Keratinocyte (primary cell): Measurements from ENCODE around the gene TMEM38A.

Experiments used
- EZH2 ChIP-seq: IDR thresholded peaks from one replicate; pipeline ENCODE4 v1.6.1; 2012; ENCODE audit warnings: inconsistent platforms, mild to moderate bottlenecking, low read length, moderate library complexity
- TF ChIP-seq, protein P1 (sequence below), 3 experiments: IDR thresholded peaks in 1 of 3; conservative IDR thresholded peaks in 1 of 3; optimal IDR thresholded peaks in 1 of 3; 2 replicates in 2 of 3; 3 replicates in 1 of 3; pipeline versions ENCODE3 to v1.5.1; 2011; ENCODE audit warnings: low read length in 3 of 3, mild to moderate bottlenecking in 3 of 3, moderate library complexity in 2 of 3, control low read depth in 1 of 3, inconsistent platforms in 1 of 3; ENCODE audit not compliant: insufficient read depth in 2 of 3; ENCODE audit errors: extremely low read depth in 1 of 3

DNA sequence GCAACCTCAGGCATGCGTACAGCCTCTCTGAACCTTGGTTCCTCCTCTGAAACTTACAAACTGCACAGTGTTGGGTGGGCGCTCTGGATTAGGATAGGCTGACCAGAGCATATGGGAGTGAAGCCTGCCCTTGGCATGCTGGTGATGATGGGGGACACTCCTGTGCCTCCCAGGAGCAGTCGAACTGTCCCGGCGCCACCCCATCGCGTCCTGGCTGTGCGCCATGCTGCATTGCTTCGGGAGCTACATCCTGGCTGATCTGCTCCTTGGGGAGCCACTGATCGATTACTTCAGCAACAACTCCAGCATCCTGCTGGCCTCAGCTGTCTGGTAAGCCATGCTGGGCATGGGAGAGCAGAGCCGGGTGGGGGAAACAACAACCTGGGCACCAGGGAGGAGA is 18.9 kb downstream of the TMEM38A start:
- TF ChIP-seq, protein P1, sequence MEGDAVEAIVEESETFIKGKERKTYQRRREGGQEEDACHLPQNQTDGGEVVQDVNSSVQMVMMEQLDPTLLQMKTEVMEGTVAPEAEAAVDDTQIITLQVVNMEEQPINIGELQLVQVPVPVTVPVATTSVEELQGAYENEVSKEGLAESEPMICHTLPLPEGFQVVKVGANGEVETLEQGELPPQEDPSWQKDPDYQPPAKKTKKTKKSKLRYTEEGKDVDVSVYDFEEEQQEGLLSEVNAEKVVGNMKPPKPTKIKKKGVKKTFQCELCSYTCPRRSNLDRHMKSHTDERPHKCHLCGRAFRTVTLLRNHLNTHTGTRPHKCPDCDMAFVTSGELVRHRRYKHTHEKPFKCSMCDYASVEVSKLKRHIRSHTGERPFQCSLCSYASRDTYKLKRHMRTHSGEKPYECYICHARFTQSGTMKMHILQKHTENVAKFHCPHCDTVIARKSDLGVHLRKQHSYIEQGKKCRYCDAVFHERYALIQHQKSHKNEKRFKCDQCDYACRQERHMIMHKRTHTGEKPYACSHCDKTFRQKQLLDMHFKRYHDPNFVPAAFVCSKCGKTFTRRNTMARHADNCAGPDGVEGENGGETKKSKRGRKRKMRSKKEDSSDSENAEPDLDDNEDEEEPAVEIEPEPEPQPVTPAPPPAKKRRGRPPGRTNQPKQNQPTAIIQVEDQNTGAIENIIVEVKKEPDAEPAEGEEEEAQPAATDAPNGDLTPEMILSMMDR (optimal IDR thresholded peaks at IDR 0.05 in 1 of 3, IDR thresholded peaks at IDR 0.05 in 1 of 3, conservative IDR thresholded peaks at IDR 0.05 in 1 of 3; ENCODE audit: extremely low read depth in 1 of 3, insufficient read depth in 2 of 3, low read length in 3 of 3): no peak
- TF ChIP-seq EZH2: no peak
